22Rv1 (cell line): ENCODE data around the gene PWWP2B.

Experiments used
- H3K27ac ChIP-seq: fragments of 450-650 bp; 2 replicates; pipeline ENCODE4 v1.5.1; 2017
- CTCF ChIP-seq: fragments of 450-650 bp; IDR thresholded peaks from 2 replicates; pipeline ENCODE4 v1.5.1; 2017; ENCODE audit warnings: mild to moderate bottlenecking
- ZFX ChIP-seq: fragments of 450-650 bp; IDR thresholded peaks from 2 replicates; pipeline ENCODE4 v1.6.1; 2017; ENCODE audit warnings: antibody characterized with exemption, borderline replicate concordance

Gene PWWP2B

GRCh38 chr10:132455441-132455971, 58.5 kb downstream of the PWWP2B start:
- H3K27ac ChIP-seq, result no peak overlapping the region
- TF ChIP-seq CTCF (no peak), ZFX (no peak)

GRCh38 chr10:132455986-132456847, 59.2 kb downstream of the PWWP2B start:
- H3K27ac ChIP-seq, result no peak overlapping the region
- TF ChIP-seq ZFX, result no peak
- no peak for TF ChIP-seq CTCF

- TF ChIP-seq ZFX (no peak), CTCF (no peak)
- no peak overlapping the region for H3K27ac ChIP-seq
Measured at GRCh38 chr10:132456881-132457280, 59.9 kb downstream of the PWWP2B start.

- no peak overlapping the region for H3K27ac ChIP-seq
- no peak for TF ChIP-seq CTCF
Measured at GRCh38 chr10:132457328-132458070, 60.5 kb downstream of the PWWP2B start.

GRCh38 chr10:132458071-132458585, 61.1 kb downstream of the PWWP2B start:
- TF ChIP-seq CTCF, result no peak
- TF ChIP-seq ZFX, result no peak
- H3K27ac ChIP-seq, result no peak overlapping the region

- peak; percentile 96 for TF ChIP-seq CTCF
- no peak for TF ChIP-seq ZFX
- H3K27ac ChIP-seq, result no peak overlapping the region
Measured at GRCh38 chr10:132458586-132459300, 61.7 kb downstream of the PWWP2B start.
